Keratinocyte (primary cell): Measurements from ENCODE around the gene CD200. TPM values are rescaled to one million over a fixed set of nuclear protein-coding genes. Genes with fewer than 3 reads are reported as not detected.
"Not testable (repeated sequence)": the region's sequence is repeated elsewhere in the genome, so short reads cannot be mapped to it uniquely, and the experiment has no call there.

Experiments used
- DNase-seq: peaks from one replicate; pipeline ENCODE4 v3.0.0-alpha.2; 2011; ENCODE audit warnings: low read depth, missing footprints, low spot score
- FAIRE-seq: peaks from 2 replicates; lab custom pipeline; 2011; peaks lifted over from hg19 to GRCh38; lab: Jason Lieb, UNC
- H2AFZ ChIP-seq: 2 replicates; pipeline ENCODE4 v1.6.0; 2012; ENCODE audit warnings: low read length, control low read depth, inconsistent platforms; ENCODE audit not compliant: control insufficient read depth
- H3K27ac ChIP-seq: 2 replicates; pipeline ENCODE4 v1.5.1; 2011; ENCODE audit warnings: low read length; ENCODE audit not compliant: control insufficient read depth, insufficient read depth
- H3K27me3 ChIP-seq: 3 replicates; pipeline ENCODE4 v1.6.0; 2011; ENCODE audit warnings: low read length; ENCODE audit not compliant: control insufficient read depth, insufficient read depth; ENCODE audit errors: extremely low read depth
- H3K36me3 ChIP-seq, 2 experiments: 2 replicates in 1 of 2; 3 replicates in 1 of 2; pipeline ENCODE4 v1.5.1; 2011; ENCODE audit warnings: low read length in 2 of 2, mild to moderate bottlenecking in 1 of 2; ENCODE audit not compliant: control insufficient read depth in 2 of 2, insufficient read depth in 2 of 2; ENCODE audit errors: extremely low read depth in 1 of 2
- H3K4me1 ChIP-seq: 3 replicates; pipeline ENCODE4 v1.5.1; 2011; ENCODE audit warnings: low read length; ENCODE audit not compliant: control insufficient read depth, insufficient read depth; ENCODE audit errors: extremely low read depth
- H3K4me2 ChIP-seq: 3 replicates; pipeline ENCODE4 v1.6.0; 2011; ENCODE audit warnings: low read depth, low read length; ENCODE audit not compliant: control insufficient read depth, insufficient read depth; ENCODE audit errors: extremely low read depth
- H3K4me3 ChIP-seq, 3 experiments: fragments of 200-600 bp in 1 of 3; sonication (generic) in 1 of 3; 2 replicates in 2 of 3; 3 replicates in 1 of 3; pipeline ENCODE4 v1.5.1; 2011 to 2016; ENCODE audit warnings: low read length in 3 of 3, mild to moderate bottlenecking in 3 of 3, control low read depth in 2 of 3, inconsistent platforms in 1 of 3, low read depth in 1 of 3, mixed read lengths in 1 of 3, mixed run types in 1 of 3, moderate library complexity in 1 of 3; ENCODE audit not compliant: control insufficient read depth in 2 of 3, insufficient read depth in 2 of 3; ENCODE audit errors: extremely low read depth in 1 of 3
- H3K79me2 ChIP-seq: 2 replicates; pipeline ENCODE4 v1.6.0; 2012; ENCODE audit warnings: low read length; ENCODE audit not compliant: control insufficient read depth, insufficient read depth
- H3K9ac ChIP-seq: 3 replicates; pipeline ENCODE4 v1.6.0; 2011; ENCODE audit warnings: low read length; ENCODE audit not compliant: control insufficient read depth, insufficient read depth; ENCODE audit errors: extremely low read depth
- H3K9me1 ChIP-seq: 3 replicates; pipeline ENCODE4 v1.6.0; 2011; ENCODE audit warnings: low read length; ENCODE audit not compliant: control insufficient read depth, insufficient read depth; ENCODE audit errors: extremely low read depth
- H3K9me3 ChIP-seq: 2 replicates; pipeline ENCODE4 v1.5.1; 2012; ENCODE audit warnings: low read depth, low read length; ENCODE audit not compliant: control insufficient read depth
- H4K20me1 ChIP-seq: 3 replicates; pipeline ENCODE4 v1.6.0; 2011; ENCODE audit warnings: low read length; ENCODE audit not compliant: control insufficient read depth, insufficient read depth; ENCODE audit errors: extremely low read depth
- EZH2 ChIP-seq: IDR thresholded peaks from one replicate; pipeline ENCODE4 v1.6.1; 2012; ENCODE audit warnings: inconsistent platforms, mild to moderate bottlenecking, low read length, moderate library complexity
- dilution Hi-C: fragments of 300-500 bp; cut with MboI; formaldehyde crosslinking; loops from one replicate; pipeline ENCODE4 v1.7.0; 2020; ENCODE audit warnings: low sequenced_read_pairs; ENCODE audit not compliant: extremely low pct_ligation_motif_present
- polyA plus RNA-seq, 5 experiments: library from polyadenylated mRNA; depleted of rRNA in 3 of 5; stranded (reverse) in 3 of 5; stranded (forward) in 1 of 5; unstranded in 1 of 5; fragments of >200 nt; gene quantifications; 1 replicate in 1 of 5; 2 replicates in 3 of 5; 3 replicates in 1 of 5; pipeline versions ENCODE4 v1.2.1 to v1.2.3, GENCODE V29; 2011 to 2012; ENCODE audit warnings: missing spikeins in 2 of 5, low read depth in 1 of 5, low replicate concordance in 1 of 5
- TF ChIP-seq, protein P1 (sequence below), 3 experiments: IDR thresholded peaks in 1 of 3; conservative IDR thresholded peaks in 1 of 3; optimal IDR thresholded peaks in 1 of 3; 2 replicates in 2 of 3; 3 replicates in 1 of 3; pipeline versions ENCODE3 to v1.5.1; 2011; ENCODE audit warnings: low read length in 3 of 3, mild to moderate bottlenecking in 3 of 3, moderate library complexity in 2 of 3, control low read depth in 1 of 3, inconsistent platforms in 1 of 3; ENCODE audit not compliant: insufficient read depth in 2 of 3; ENCODE audit errors: extremely low read depth in 1 of 3

CD200 gene
- polyA plus RNA-seq, 1 donor (not counting 4 experiments of a cell fraction or from before 2014, with no cell fraction given): 0.07 TPM

DNA sequence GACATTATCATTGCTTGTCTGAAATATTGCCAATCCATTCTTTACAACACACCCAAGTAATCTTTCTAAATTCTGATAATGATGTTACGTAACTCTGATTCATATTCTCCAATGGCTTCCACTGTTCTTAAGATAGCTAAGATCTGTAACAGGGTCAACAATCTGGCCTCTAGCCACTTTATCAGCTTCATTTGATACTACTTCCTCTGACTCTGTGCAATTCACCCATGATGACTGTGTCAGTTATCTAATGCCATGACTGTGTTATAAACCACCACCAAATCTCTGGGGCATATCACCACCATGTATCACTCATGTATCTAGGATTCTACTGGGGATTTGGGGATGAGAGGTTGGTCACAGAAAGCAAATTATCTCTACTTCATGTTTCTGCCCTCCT is 44.0 kb downstream of the CD200 start:
- Histone ChIP-seq H3K9ac (no peak overlapping the region), H3K9me3 (no peaks in the 10 kb centered on the region), H3K4me1 (peaks cover 28% of the 10 kb centered on the region), H3K4me3 (no peak overlapping the region), H3K79me2 (no peaks in the 10 kb centered on the region), H3K27me3 (no peaks in the 10 kb centered on the region), H4K20me1 (no peaks in the 10 kb centered on the region), H3K27ac (no peak overlapping the region), H3K4me2 (no peak overlapping the region), H2AFZ (no peak overlapping the region), H3K9me1 (no peaks in the 10 kb centered on the region), H3K36me3 (no peaks in the 10 kb centered on the region)
- no peak for FAIRE-seq
- DNase-seq: peak; percentile 30
- dilution Hi-C loops: no loop called here
- TF ChIP-seq, protein P1, sequence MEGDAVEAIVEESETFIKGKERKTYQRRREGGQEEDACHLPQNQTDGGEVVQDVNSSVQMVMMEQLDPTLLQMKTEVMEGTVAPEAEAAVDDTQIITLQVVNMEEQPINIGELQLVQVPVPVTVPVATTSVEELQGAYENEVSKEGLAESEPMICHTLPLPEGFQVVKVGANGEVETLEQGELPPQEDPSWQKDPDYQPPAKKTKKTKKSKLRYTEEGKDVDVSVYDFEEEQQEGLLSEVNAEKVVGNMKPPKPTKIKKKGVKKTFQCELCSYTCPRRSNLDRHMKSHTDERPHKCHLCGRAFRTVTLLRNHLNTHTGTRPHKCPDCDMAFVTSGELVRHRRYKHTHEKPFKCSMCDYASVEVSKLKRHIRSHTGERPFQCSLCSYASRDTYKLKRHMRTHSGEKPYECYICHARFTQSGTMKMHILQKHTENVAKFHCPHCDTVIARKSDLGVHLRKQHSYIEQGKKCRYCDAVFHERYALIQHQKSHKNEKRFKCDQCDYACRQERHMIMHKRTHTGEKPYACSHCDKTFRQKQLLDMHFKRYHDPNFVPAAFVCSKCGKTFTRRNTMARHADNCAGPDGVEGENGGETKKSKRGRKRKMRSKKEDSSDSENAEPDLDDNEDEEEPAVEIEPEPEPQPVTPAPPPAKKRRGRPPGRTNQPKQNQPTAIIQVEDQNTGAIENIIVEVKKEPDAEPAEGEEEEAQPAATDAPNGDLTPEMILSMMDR (optimal IDR thresholded peaks at IDR 0.05 in 1 of 3, IDR thresholded peaks at IDR 0.05 in 1 of 3, conservative IDR thresholded peaks at IDR 0.05 in 1 of 3; ENCODE audit: extremely low read depth in 1 of 3, insufficient read depth in 2 of 3, low read length in 3 of 3): no peak
- TF ChIP-seq EZH2: no peak

DNA sequence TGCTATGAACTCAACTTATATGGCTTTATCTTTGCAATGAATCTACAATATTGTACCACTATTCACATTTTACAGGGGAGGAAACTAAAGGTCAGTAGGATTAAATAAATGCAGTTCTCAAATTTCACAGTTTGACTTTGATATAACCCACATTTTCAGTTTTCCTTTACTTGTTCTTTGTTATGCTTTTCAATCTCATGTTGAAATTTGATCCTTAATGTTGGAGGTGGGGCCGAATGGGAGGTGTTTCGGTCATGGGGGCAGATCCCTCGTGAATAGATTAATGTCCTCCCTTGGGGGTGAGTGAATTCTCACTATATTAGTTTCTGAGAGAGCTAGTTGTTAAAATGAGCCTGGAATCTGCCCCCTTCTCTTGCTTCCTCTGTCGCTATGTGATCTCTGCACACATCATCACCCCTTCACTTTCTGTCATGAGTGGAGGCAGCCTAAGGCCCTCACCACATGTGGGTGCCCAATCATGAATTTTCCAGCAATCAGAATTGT is 44.7 kb downstream of the CD200 start:
- FAIRE-seq (peak; percentile 36), DNase-seq (no peak)
- H3K79me2 ChIP-seq: no peaks in the 10 kb centered on the region
- peak overlapping the region; percentile 26 for H2AFZ ChIP-seq
- H3K9me1 ChIP-seq: no peaks in the 10 kb centered on the region
- no peak overlapping the region for H3K9ac ChIP-seq
- H3K4me3 ChIP-seq: no peak overlapping the region
- H3K4me2 ChIP-seq: no peak overlapping the region
- no peaks in the 10 kb centered on the region for H4K20me1 ChIP-seq
- H3K36me3 ChIP-seq: no peaks in the 10 kb centered on the region
- H3K9me3 ChIP-seq: no peaks in the 10 kb centered on the region
- TF ChIP-seq EZH2: no peak
- TF ChIP-seq, protein P1 (optimal IDR thresholded peaks at IDR 0.05 in 1 of 3, IDR thresholded peaks at IDR 0.05 in 1 of 3, conservative IDR thresholded peaks at IDR 0.05 in 1 of 3; ENCODE audit: extremely low read depth in 1 of 3, insufficient read depth in 2 of 3, low read length in 3 of 3): no peak
- peaks cover 28% of the 10 kb centered on the region for H3K4me1 ChIP-seq
- H3K27me3 ChIP-seq: no peaks in the 10 kb centered on the region
- H3K27ac ChIP-seq: peak overlapping the region; percentile 13
- dilution Hi-C loops: no loop called here

DNA sequence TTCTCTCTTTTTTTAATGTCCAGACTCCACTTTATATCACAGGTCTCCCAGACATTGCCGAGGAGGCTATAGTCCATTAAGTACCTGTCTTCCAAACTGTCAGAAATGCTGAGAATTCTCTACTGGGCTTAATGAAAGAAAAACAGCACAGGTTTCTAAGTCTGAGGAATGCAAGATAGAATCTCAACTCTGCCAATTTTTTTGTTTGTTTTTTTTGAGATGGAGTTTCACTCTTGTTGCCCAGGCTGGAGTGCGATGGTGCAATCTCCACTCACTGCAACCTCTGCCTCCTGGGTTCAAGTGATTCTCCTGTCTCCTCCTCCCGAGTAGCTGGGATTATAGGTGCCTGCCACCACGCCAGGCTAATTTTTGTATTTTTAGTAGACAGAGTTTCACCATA is 45.4 kb downstream of the CD200 start:
- Histone ChIP-seq H3K27ac (peak overlapping the region; percentile 88), H2AFZ (peak overlapping the region; percentile 30), H3K4me2 (peak overlapping the region; percentile 78), H3K9ac (peak overlapping the region; percentile 68), H3K4me1 (peaks cover 28% of the 10 kb centered on the region)
- H3K9me3 ChIP-seq, DNase-seq, dilution Hi-C loops, H3K36me3 ChIP-seq, H4K20me1 ChIP-seq, H3K4me3 ChIP-seq, H3K27me3 ChIP-seq, FAIRE-seq, H3K79me2 ChIP-seq, H3K9me1 ChIP-seq: not testable (repeated sequence)
